Hepatocyte (in vitro differentiated cells): ENCODE measurements around the gene SENP2. TPM values are rescaled to one million over a fixed set of nuclear protein-coding genes. Genes with fewer than 3 reads are reported as not detected.

ENCODE experiments used
- DNase-seq: peaks from one replicate; pipeline ENCODE4 v3.0.0-alpha.2; 2016; ENCODE audit warnings: low spot score
- H2AFZ ChIP-seq: fragments of 200-600 bp; sonication (generic); 2 replicates; pipeline ENCODE4 v1.6.0; 2016; ENCODE audit warnings: antibody characterized with exemption, mild to moderate bottlenecking
- H3K27ac ChIP-seq: fragments of 200-600 bp; sonication (generic); 2 replicates; pipeline ENCODE4 v1.5.1; 2016; ENCODE audit warnings: mild to moderate bottlenecking
- H3K27me3 ChIP-seq: fragments of 200-600 bp; sonication (generic); 2 replicates; pipeline ENCODE4 v1.6.1; 2016
- H3K36me3 ChIP-seq: fragments of 200-600 bp; sonication (generic); replicated peaks from 2 replicates; pipeline ENCODE4 v1.5.1; 2016; ENCODE audit warnings: low read depth; ENCODE audit not compliant: insufficient read depth
- H3K4me1 ChIP-seq: fragments of 200-600 bp; sonication (generic); 2 replicates; pipeline ENCODE4 v1.5.1; 2016; ENCODE audit warnings: mild to moderate bottlenecking, moderate library complexity; ENCODE audit not compliant: insufficient read depth
- H3K4me2 ChIP-seq: fragments of 200-600 bp; sonication (generic); 2 replicates; pipeline ENCODE4 v1.6.0; 2016
- H3K4me3 ChIP-seq: fragments of 200-600 bp; sonication (generic); 2 replicates; pipeline ENCODE4 v1.5.1; 2016; ENCODE audit warnings: mild to moderate bottlenecking
- H3K79me2 ChIP-seq: fragments of 200-600 bp; sonication (generic); 2 replicates; pipeline ENCODE4 v1.6.0; 2017; ENCODE audit warnings: mild to moderate bottlenecking
- H3K9me2 ChIP-seq: fragments of 200-600 bp; sonication (generic); replicated peaks from 2 replicates; pipeline ENCODE4 v1.6.0; 2017; ENCODE audit warnings: mild to moderate bottlenecking; ENCODE audit not compliant: insufficient read depth
- H3K9me3 ChIP-seq: fragments of 200-600 bp; sonication (generic); 2 replicates; pipeline ENCODE4 v1.5.1; 2016; ENCODE audit warnings: low read depth, mild to moderate bottlenecking
- H4K20me1 ChIP-seq: fragments of 200-600 bp; sonication (generic); 2 replicates; pipeline ENCODE4 v1.6.0; 2016; ENCODE audit warnings: mild to moderate bottlenecking; ENCODE audit not compliant: insufficient read depth, poor library complexity, severe bottlenecking
- EZH2 ChIP-seq: fragments of 200-600 bp; sonication (generic); IDR thresholded peaks from 2 replicates; pipeline ENCODE4 v1.6.1; 2016; ENCODE audit warnings: antibody characterized with exemption, mild to moderate bottlenecking, borderline replicate concordance
- EZH2phosphoT487 ChIP-seq: fragments of 200-600 bp; sonication (generic); IDR thresholded peaks from one replicate; pipeline ENCODE4 v1.6.1; 2018; ENCODE audit warnings: antibody characterized with exemption, mild to moderate bottlenecking, low read depth, moderate library complexity; ENCODE audit not compliant: unreplicated experiment, severe bottlenecking
- WGBS: methylation state at CpG from one replicate; pipeline ENCODE4 v1.1.6; 2016; ENCODE audit warnings: low lambda C conversion rate; ENCODE audit errors: missing lambda C conversion rate; 5-methylcytosine and 5-hydroxymethylcytosine counted together
- polyA plus RNA-seq: library from polyadenylated mRNA; unstranded; fragments of >200 nt; fragmentation: Nextera tagmentation; extraction: Ambion mirVana; gene quantifications from 2 replicates; pipeline ENCODE4 v1.2.1, GENCODE V29; 2016
- total RNA-seq: library from RNA; depleted of rRNA; stranded (reverse); fragments of >200 nt; gene quantifications from 2 replicates; pipeline ENCODE4 v1.2.3, GENCODE V29; 2014
- TF ChIP-seq, protein P1 (sequence below): fragments of 200-600 bp; sonication (generic); IDR thresholded peaks from 2 replicates; pipeline ENCODE4 v1.5.1; 2016; ENCODE audit warnings: antibody characterized with exemption, mild to moderate bottlenecking; ENCODE audit not compliant: poor library complexity

The SENP2 gene
- total and polyA plus RNA-seq, 2 experiments from 2014 or later, result 29.3 to 34.8 TPM

DNA sequence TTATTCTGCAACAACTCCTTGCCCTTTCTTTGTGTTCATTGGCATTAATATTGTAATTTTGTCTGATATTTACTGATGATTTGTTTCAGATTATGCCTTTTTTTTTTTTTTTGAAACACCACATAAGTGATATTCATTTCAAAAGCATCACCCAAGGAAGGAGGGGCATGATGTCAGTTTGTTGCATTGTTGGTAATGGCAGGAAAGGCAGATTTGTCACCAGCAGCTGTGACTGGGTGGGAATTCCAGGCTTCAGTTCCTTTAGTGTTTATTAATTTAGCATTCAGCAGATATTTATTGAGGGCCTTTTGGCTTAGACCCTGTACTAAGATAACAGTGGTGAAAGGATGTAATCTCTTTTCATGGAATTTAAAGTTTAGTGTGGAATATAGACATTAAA is 19.5 kb downstream of the SENP2 start:
- Histone ChIP-seq H3K4me2 (no peak overlapping the region), H3K36me3 (peaks cover 3% of the 10 kb centered on the region), H3K4me1 (no peaks in the 10 kb centered on the region), H4K20me1 (no peaks in the 10 kb centered on the region), H3K79me2 (peaks cover 4% of the 10 kb centered on the region), H3K27ac (no peak overlapping the region), H3K4me3 (no peak overlapping the region), H3K9me3 (no peaks in the 10 kb centered on the region), H3K9me2 (no peaks in the 10 kb centered on the region), H2AFZ (no peak overlapping the region), H3K27me3 (no peaks in the 10 kb centered on the region)
- DNase-seq, result no peak
- TF ChIP-seq EZH2, result no peak
- TF ChIP-seq EZH2phosphoT487, result no peak
- TF ChIP-seq, protein P1, sequence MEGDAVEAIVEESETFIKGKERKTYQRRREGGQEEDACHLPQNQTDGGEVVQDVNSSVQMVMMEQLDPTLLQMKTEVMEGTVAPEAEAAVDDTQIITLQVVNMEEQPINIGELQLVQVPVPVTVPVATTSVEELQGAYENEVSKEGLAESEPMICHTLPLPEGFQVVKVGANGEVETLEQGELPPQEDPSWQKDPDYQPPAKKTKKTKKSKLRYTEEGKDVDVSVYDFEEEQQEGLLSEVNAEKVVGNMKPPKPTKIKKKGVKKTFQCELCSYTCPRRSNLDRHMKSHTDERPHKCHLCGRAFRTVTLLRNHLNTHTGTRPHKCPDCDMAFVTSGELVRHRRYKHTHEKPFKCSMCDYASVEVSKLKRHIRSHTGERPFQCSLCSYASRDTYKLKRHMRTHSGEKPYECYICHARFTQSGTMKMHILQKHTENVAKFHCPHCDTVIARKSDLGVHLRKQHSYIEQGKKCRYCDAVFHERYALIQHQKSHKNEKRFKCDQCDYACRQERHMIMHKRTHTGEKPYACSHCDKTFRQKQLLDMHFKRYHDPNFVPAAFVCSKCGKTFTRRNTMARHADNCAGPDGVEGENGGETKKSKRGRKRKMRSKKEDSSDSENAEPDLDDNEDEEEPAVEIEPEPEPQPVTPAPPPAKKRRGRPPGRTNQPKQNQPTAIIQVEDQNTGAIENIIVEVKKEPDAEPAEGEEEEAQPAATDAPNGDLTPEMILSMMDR, result no peak

DNA sequence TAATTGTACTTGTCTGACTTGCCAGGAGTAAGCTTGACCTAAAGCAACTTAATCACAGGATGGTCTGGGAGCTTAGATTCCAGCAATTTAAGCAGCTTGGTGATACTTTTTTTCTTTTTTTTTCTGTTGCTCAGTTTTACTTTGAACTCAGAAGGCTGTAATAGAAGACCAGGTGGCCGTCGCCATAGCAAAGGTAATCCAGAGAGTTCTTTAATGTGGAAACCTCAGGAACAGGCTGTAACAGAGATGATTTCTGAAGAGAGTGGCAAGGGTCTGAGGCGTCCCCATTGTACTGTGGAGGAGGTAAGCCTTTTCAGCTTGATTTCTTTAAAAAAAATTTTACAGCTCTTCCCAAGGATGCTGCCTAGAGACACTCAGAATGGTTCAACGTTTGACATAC is 20.1 kb downstream of the SENP2 start:
- WGBS, result 82% methylated on average over 4 of the region's 4 CpGs
- no peak for DNase-seq
- Histone ChIP-seq H3K27ac (no peak overlapping the region), H3K4me3 (no peak overlapping the region), H3K79me2 (peaks cover 4% of the 10 kb centered on the region), H3K9me2 (no peaks in the 10 kb centered on the region), H4K20me1 (no peaks in the 10 kb centered on the region), H3K27me3 (no peaks in the 10 kb centered on the region), H2AFZ (no peak overlapping the region), H3K4me1 (no peaks in the 10 kb centered on the region), H3K36me3 (peaks cover 3% of the 10 kb centered on the region), H3K9me3 (no peaks in the 10 kb centered on the region), H3K4me2 (no peak overlapping the region)
- TF ChIP-seq, protein P1, result no peak
- TF ChIP-seq EZH2 (no peak), EZH2phosphoT487 (no peak)

DNA sequence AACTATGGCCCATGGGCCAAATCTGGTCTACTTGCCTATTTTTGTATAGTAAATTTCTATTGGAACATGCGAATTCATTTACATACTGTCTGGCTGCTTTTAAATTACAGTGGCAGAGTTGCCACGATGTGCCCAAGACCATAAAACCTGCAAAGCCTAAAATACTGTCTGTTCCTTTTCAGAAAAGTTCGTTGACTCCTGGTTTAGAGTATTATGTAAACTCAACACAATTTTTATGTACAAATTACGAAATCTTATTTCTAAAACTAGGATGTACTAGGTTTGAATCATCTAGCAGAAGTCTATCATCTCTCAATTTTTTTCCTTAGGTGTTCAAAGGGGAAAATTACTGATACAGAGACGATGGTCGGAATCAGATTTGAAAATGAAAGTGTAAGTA is 26.9 kb downstream of the SENP2 start:
- Histone ChIP-seq H3K9me3 (no peaks in the 10 kb centered on the region), H4K20me1 (no peaks in the 10 kb centered on the region), H3K4me3 (no peak overlapping the region), H3K79me2 (no peaks in the 10 kb centered on the region), H3K9me2 (no peaks in the 10 kb centered on the region), H3K27ac (no peak overlapping the region), H3K27me3 (no peaks in the 10 kb centered on the region), H3K4me2 (no peak overlapping the region), H2AFZ (no peak overlapping the region), H3K4me1 (no peaks in the 10 kb centered on the region), H3K36me3 (no peaks in the 10 kb centered on the region)
- no peak for DNase-seq
- WGBS, result 78% methylated on average over 6 of the region's 6 CpGs
- TF ChIP-seq EZH2, result no peak

DNA sequence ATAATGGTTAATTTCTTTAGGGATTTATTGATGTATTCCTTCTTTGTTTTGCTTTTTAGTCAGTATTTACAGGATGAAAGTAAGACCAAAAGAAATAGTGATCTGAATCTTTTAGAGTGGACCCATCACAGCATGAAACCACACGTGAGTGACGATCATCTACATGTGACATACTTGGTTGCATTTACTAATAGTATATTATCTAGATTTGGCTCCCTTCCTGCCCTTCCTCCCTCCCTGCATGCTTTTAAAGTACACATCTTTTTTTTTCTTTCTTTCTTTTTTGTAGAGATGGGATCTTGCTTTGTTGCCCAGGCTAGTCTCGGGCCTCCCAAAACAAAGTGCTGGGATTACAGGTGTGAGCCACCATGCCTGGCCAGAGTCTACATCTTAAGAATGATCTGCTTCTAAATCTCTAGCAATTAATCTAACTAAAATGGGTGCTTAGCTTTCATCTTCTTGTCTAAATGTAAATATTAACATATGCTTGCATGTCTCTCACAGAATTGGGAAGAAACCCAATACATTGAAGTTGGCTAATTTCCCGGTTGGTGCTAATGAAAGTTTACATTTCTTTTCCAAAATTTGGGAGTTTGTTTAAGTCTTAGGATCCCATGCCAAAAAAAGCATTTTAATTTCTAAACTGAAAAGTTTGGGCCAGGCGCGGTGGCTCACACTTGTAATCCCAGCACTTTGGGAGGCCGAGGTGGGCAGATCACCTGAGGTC is 38.0 kb downstream of the SENP2 start:
- no peaks in the 10 kb centered on the region for H3K9me2 ChIP-seq
- H3K4me1 ChIP-seq, result peaks cover 3% of the 10 kb centered on the region
- H2AFZ ChIP-seq, result no peak overlapping the region
- no peaks in the 10 kb centered on the region for H3K79me2 ChIP-seq
- H3K36me3 ChIP-seq, result no peaks in the 10 kb centered on the region
- H4K20me1 ChIP-seq, result no peaks in the 10 kb centered on the region
- no peaks in the 10 kb centered on the region for H3K9me3 ChIP-seq
- TF ChIP-seq, protein P1, result no peak
- TF ChIP-seq EZH2 (no peak), EZH2phosphoT487 (no peak)
- H3K27ac ChIP-seq, result no peak overlapping the region
- no peak overlapping the region for H3K4me3 ChIP-seq
- no peaks in the 10 kb centered on the region for H3K27me3 ChIP-seq
- no peak overlapping the region for H3K4me2 ChIP-seq
- WGBS, result 93% methylated on average over 7 of the region's 7 CpGs
- no peak for DNase-seq
